ENCODE data around the gene TMEM108.

Gene TMEM108

DNA sequence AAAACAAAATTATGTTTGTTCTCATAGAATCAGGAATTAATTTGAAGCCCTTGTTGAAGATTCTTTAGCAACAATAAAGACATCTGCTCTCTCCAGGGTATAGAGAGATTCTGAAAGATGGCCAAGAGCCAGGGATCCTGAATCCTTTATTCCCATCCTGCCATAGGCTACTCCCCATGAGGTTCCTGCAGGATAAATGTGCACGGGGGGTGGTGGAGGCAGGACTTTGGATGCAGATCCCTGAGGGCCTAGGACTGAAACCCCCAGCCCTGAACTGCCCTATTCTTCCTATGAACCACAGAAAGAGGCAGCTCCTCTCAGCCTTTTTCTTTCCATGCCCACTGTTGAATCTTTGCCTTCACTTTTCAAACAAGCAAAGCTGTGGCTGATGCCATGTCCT, 17.1 kb downstream of the TMEM108 start:
- DNase-seq, result no peak

DNA sequence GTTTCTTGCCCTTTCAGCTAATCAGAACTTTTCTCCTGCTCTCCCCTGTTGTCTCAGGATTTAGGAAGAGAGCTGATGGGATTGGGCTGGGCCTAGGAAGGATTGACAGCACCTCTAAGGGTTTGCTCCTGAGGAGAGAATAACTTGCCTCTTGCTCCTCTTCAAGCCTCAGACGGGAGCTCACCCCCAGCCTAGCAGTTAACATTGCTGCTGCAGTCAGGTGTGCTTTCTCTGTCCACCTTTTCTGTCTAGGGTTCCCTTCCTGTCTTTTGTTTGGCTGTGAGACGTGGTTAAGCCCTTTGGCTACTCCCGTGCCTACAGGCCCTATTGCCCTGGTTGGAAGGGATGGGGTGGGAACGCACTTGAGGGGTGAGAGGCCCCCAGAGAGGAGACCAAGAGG, 20.1 kb downstream of the TMEM108 start:
- no peak for DNase-seq

DNA sequence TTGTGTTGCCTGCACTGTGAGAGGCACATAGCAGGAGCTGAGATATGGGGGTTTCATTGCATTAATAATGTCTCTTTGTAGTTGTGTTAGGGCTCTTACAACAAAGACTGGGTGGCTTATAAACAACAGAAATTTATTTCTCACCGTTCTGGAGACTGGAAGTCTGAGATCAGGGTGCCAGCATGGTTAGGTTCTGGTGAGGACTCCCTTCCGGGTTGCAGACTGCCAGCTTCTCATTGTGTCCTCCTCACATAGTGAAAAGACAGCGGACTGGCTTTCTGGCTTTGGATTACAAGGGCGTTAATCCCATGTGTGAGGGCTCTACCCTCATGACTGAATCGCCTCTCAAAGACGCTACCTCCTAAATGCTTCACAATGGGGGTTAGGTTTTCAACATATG, 20.6 kb downstream of the TMEM108 start:
- no peak for DNase-seq

DNA sequence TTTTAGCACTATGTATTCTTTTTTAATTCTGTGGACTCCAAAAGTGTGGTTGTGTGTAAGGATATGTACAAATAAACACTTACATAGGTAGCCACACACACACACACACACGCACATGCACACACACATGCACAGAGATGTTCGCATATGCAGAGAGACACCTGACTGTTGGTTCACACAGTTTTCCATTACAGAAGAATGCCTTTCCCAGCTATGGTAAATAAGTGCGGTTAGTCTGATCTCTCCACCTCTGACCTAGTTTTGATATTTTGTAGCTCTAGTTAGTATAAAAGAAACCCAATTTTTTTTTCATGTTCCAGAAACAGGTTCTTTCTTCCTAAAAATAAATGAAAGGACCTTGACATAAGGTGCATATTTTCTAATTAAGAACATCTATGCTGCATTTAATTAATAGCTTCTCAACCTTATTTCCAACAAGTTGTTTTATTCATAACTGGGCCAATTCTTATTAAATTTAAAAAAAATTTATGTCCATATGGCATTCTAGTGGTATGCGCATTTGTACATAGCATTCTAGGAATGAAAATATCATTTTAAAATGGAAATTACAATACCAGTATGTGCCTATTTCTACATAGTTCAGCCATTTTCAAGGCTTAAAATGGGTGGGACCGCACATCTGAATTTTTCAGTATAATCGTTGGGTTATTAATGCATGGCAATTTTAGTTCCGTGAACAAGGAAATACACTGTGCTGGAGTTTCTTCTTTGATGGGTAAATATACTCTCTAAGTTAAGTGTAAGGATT, 27.2 kb downstream of the TMEM108 start:
- no peak for DNase-seq

DNA sequence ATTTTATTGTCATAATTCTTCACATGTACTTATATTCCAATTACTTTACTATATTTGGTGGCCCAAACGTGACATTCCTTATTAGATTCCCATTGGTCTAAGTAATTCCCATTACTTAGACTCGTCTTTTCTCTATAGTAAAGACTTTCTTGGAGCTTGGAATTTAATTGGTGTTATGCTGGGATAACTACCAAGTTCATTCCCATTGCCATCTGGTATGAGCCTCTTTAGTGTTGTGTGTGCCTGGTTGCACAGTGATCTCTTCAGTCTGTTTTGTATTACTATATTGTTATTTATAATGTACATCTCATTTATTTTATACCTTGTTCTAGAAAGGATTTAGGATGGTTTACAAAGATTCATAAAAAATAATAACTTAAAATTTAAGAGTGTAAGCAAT, 27.8 kb downstream of the TMEM108 start:
- DNase-seq, result no peak

DNA sequence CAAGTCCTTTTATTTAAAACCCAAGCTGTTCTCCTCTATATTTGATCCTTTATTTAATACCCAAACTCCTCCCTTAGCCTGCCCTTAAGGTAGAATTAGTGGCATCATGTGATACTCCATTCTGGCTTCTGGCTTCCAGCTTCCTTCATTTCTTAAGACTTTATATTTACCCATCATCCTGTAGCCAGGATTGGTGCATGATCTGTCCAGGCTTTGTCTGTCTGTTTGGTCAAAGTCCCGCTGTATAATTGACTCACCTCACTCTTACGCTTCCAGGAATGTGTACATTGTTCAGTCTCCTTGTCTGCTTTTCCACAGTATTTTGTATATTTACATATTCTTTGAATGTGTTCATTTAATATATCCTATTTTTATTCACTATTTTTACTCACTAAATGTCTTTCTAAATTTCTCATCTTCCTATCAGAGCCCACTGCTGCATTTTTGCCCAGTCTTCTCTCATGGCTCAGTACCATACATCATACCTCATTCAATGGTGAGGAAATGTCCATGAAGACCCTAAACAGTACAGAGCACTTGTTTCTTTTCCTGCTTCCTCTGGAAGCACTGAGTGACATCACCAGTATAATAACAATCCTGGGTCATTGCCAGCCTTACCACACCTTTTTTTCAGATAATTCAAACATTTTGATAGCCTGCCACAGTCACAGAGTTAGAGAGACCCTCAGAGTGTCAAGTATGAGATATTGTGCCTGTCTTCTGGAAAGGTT, 31.5 kb downstream of the TMEM108 start:
- no peak for DNase-seq

DNA sequence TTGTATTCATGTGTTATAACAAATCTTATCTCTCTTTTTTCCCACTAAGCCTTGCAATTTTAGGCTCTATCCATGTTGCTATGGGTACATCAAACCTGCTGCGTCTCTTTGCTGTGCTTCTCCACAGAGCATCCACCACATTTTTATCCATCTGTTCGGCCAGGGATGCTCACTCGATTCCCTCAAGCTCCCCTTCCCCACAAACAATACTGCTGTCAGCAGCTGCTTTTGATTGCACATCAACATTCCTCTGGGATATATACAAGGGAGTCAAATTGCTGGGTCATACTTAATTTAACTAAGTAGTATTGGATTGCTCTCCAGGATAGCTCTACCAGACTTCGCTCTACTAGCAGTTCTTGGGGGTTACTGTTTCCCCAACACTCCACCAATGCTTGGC, 36.8 kb downstream of the TMEM108 start:
- no peak for DNase-seq

DNA sequence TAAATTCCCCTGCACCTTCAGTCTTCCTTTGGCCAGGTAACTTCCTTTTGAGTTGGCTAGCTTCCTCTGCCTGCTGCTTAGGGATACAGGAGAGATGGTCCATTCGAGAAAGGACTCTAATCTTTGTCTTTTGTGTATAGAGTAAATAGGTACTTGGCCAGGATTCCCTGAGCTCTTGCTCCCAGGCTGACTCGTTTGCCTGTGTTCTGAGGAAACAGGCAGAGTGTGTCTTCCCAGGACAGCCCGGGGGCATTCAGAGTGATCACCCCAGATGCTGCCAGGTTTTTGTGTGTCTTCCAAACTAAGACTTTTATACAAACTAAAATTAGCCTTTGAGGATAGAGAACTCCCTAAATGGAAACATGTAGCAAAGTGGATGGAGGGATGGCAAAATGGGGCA, 39.5 kb downstream of the TMEM108 start:
- DNase-seq, result no peak

DNA sequence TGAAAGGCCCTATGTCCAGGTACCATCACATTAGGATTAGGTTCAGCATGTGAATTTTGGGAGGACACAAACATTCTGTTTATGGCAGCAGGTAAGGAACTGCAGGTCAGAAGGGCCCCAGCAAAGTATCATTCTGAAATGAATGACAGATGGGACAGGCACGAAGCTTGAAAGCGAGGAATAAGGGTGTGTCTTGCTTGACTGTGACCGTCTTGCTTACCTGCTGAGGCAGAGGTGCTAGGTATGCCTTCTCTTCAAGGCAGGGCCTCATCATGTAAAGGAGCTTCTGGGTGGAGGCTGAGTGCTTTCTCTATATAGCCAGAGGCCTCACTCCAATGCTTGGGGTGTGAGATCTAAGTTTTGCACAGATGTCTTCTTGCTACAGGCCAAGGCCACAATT, 41.4 kb downstream of the TMEM108 start:
- no peak for DNase-seq

DNA sequence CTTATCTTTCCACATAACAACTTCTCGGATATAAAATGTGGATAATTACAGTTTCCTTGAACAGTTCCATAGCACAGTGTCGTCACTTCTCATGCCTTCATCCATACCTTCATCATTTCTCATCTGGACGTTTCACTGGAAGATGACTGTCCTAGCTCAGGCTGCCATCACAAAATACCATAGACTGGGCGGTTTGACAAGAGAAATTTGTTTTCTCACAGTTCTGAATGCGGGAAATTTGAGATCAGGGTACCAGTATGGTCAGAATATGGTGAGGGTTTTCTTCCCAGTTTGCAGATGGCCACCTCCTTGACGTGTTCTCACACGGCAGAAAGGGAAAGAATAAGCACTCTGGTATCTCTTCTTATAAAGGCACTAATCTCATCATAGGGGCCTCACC, 42.8 kb downstream of the TMEM108 start:
- no peak for DNase-seq

DNA sequence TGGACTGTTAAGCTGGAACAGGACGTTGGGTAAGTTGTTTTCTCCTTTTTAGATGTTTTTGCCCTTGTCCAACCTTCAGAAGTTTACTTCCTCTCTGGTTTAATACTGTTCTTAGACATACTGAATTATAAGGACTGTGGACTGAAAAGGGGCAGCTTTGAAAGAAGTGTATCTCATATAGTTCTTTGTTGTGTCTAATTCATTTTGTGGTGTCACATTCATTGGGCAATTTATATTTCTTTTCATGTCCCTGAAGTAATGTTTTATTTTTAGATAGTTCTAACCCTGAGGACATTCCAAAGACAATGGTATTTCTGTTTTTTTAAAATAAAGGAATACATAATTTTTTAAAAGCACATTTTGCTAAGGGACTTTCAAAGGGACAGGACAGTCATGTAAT, 45.2 kb downstream of the TMEM108 start:
- DNase-seq, result no peak

DNA sequence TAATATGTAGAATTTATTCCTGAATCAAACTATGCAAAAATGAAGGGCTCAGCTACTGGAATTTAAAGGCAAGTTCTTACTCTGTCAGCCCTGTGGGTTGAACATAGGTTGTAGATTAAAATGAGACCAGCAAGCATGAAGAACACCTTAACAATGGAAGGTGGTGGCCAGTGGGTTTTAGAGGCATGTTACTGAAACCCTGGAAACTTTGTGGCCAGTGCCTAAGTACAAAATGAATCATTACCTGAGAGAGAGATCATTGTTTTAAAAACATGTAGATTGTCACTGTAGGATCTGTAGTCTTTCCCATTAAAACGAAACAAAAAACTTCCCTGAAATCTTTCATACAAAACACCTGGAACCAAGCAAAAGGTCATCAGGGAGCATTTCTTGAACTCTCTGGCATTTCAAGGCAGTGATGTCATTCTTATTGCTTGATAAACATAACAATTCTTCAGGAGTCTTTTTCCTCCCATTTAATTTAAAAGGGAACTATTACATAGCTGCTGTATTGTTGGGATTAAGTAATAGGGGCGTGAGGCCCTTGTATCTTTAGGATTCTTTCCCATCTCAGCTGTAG, 51.8 kb downstream of the TMEM108 start:
- no peak for DNase-seq

DNA sequence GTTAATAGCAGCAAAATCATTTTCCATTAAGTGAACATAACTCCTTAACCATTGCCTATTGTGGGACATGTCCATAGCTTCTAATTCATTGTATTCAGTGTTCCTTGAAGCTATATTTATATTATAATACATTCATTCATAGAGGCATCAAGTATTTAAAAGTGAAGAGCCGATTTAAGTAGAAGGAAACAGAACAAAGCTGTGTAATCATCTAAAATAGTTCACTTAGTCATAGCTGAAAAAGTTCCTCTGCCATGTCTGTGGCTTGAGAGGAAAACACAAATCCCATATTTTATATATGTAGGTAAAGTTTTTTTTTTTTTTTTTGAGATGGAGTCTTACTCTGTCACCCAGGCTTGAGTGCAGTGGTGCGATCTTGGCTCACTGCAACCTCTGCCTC, 54.5 kb downstream of the TMEM108 start:
- DNase-seq, result no peak

DNA sequence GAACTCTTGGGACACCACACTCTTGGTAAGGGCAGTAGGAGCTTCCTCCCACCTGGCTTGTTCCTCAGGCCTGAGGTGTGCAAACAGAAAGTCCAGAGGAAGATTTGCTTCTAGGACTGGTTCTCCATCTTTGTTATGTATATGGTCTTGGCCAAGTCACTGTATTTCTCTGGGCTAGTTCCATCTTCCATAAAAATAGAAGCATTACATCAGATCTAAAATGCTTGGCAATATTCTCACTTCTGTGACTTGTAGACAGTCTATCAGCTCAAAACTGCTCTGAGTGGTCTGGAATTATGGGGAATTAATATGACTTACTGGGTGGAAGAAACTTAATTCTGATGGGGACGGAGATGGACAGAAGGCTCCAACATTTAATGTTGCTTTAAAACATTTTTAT, 55.2 kb downstream of the TMEM108 start:
- no peak for DNase-seq

DNA sequence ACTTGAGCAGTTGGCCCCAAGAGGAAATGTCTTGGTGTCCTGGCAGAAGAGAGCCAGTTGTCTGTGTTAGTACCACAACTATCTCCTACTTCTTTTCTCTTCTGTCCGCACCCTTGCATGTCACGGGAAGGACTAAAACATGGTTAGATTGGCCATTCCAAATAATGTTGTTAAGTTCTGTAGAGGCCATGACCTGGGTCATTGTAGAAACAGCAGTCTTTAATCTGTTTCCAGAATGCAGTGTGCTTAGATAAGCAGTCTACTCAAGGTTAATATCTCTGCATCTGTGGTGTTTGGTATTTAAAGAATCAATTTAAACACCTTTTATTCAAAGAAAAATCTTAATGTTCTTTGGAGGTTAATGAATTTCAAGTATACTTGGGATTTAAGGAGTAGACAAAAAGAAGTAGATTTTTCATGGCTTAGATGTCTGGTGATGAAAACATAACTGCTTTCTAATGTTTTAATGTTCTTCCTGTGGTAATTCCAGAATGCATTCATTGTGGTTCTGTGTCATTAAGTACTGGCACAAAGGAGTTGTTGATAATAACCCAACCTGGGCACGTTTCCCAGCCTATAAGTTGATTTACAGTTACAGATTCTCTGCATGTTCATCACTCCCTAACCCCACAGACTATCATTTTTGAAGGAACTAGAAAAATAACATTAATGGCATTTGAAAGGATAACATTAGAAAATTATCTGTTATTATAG, 58.9 kb downstream of the TMEM108 start:
- no peak for DNase-seq

DNA sequence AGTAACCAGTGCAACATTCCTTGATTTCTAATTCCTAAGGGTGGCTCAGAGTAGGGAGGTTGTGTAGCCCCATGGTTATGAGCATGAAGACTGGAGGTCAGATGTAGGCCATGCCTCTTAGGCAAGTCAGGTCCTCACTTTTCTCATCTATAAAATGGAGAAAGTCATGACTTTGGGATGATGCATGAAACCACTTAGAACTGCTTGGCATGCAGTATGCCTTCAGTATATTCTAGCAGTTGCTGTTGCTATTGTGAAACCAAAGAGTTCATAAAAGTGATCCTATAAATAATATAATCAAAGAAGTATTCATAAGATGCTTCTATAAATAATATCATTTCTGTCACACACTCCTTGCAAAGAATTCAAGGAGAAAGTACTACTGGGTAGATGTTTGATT, 65.5 kb downstream of the TMEM108 start:
- no peak for DNase-seq

DNA sequence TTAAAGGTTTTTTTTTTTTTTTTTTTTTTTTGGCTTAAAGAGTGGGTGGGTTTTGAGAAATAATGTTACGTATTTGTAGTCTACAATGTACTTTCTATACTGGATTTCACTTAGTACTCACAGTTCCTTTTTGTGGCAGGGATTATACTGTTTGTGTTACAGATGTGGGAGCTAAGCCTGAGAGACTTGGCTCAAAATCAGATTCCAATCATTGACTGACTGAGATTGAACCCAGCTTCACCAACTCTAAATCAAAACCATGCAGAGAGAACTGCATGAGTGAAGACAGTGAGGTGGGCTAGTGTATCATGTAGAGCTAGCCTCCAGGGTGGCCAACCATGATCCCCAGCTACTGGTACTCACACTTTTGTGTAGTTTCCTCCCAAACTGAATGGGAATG, 68.0 kb downstream of the TMEM108 start:
- DNase-seq, result no peak

DNA sequence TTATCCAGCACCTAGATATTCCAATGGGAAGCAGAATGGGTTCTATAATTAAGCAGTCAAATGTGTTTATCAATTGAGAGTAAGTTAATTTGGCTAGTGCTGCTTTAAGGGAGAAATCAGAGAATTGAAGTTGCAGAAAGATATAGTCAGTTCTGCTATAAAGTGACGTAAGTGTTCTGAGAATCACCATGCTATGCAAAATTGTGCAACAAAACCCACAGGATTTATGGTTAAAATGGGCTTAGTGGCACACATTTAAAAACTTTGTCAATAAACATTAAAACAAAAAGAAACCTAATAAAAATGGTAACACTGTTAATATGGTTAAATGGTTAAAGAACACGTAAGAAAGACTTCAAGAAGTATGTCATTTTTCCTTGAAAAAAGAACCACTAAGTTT, 74.5 kb downstream of the TMEM108 start:
- DNase-seq, result peak in 1 of 2 donors; percentile 36

DNA sequence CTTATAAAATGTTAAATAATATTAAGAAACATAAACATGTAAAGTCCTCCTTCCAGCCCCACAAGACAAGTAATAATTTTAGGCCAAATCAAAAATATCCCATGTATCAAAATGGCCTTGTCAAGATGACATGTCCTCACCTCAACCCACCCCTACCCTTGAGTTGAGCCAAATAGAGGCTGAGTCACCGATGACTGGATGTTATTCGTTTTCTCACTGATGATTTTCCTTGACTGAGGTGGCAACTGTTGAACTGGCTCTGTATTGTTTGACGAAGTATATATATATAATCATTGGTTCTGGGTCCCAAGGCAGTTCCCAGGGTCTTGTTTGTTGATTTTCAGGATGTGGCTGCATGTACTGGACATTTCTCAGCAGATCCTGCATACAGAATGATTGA, 75.3 kb downstream of the TMEM108 start:
- no peak for DNase-seq

DNA sequence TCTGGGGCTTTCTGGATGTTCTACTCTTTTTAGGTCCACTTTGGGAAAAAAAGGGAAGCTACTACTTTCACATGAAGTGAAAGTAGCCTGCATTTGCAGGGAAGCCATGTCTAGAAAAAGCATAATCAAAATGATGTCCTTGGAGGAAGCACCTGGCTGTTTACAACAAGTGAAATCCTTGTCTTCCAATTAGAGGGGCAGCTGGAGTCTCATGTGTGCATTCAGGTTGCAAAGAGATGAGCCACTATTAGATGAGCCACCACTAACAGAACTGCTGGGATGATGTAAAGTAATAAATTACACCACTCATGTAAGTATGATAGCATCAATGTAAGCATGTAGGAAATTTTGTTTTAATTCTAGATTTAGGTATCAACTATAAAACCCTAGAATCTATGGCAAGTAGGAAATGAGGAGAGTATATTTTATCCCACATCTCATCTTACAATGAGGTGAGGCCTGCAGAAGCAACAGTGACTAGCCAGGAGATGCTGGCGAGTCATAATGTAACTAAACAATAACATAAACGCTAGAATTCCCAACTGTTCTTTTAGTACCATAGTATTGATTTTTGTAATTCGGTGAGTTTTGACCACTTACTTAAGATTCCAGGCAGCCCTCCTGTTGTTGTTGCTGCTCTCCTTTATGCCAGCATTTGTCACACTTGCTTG, 75.9 kb downstream of the TMEM108 start:
- DNase-seq, result no peak

DNA sequence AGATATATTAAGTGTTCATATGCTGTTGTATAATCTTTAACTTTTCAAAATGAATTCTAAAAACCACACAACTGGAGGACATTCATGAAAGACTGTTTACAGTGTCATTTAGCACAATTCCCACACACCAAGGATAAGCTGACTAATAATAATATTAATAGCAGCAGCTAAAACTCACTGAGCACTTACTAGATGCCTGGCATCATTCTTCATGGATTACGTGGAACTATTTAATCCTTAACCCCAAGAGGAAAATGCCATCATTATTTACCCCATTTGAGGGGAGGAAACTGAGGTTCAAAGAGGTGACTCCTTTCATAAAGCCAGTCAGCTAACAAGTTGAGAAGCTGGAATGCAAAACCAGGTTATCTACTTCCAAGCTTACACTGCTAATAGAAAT, 77.0 kb downstream of the TMEM108 start:
- no peak for DNase-seq

DNA sequence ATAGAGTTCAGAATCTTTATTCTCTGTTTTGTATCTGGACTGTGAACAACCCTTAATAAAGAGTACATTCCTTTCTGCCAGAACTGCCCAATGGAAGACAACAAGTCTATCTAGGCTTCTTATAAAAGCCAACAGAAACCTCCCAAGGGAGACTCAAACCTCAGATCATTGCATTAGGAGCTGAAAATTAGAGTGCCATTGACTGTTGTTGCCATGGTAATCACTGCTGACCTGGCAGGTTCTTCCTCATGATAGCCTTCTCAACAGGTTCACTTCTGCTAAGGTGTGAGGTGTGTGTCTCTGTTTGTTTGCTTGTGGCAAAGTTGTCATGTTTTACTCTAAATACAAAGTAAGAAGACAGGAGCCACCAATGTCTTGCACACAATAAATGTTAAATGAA, 79.2 kb downstream of the TMEM108 start:
- no peak for DNase-seq

DNA sequence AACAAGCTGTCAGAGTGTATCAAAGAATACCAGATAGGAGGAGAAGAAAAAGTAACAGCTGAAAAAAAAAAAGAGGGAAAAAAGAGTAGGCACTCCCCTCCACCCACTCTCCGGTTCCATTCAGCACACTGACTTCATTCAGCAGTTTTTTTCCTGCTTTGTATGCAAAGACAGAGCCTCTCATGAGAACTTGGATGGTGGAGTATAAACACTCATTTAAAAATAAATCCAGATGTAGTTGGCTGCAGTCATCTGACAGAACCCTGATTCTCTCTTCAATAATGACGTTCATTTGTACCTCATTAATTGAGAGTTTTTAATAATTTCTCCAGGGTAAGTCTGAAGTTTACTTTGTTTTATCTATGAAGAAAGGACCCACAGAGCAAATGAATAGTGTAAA, 81.0 kb downstream of the TMEM108 start:
- DNase-seq, result no peak
